A549 (cell line): Measurements from ENCODE around the gene BNC1. TPM values are rescaled to one million over a fixed set of nuclear protein-coding genes. Genes with fewer than 3 reads are reported as not detected.

Experiments
- BHLHE40 ChIP-seq: IDR thresholded peaks from 2 replicates; pipeline ENCODE4 v1.6.1; 2012; ENCODE audit warnings: low read depth, low read length, inconsistent platforms
- CHD4 ChIP-seq: fragments of 200-600 bp; sonication (generic); IDR thresholded peaks from 2 replicates; pipeline ENCODE4 v1.6.1; 2016; ENCODE audit warnings: antibody characterized with exemption, mild to moderate bottlenecking, borderline replicate concordance
- EHF ChIP-seq: fragments of 250-450 bp; sonication (Bioruptor Pico); IDR thresholded peaks from 2 replicates; pipeline ENCODE4 v1.5.0; 2020; ENCODE audit warnings: mild to moderate bottlenecking
- GATA3 ChIP-seq: IDR thresholded peaks from 2 replicates; pipeline ENCODE4 v1.6.1; 2012; ENCODE audit warnings: borderline replicate concordance
- JUNB ChIP-seq: fragments of >200 bp; sonication (Bioruptor Twin); formaldehyde crosslinking; IDR thresholded peaks from 2 replicates; pipeline ENCODE4 v1.6.1; 2016
- MAFK ChIP-seq: fragments of 450-650 bp; IDR thresholded peaks from 2 replicates; pipeline ENCODE4 v1.6.1; 2014; ENCODE audit not compliant: partially characterized antibody
- SREBF2 ChIP-seq: fragments of 450-650 bp; IDR thresholded peaks from 2 replicates; pipeline ENCODE4 v1.6.1; 2014; ENCODE audit warnings: mild to moderate bottlenecking, moderate library complexity
- ZC3H11A ChIP-seq: fragments of 450-650 bp; IDR thresholded peaks from 2 replicates; pipeline ENCODE4 v1.6.1; 2014; ENCODE audit warnings: antibody characterized with exemption, mild to moderate bottlenecking
- ZSCAN20 ChIP-seq: fragments of 250-450 bp; sonication (Bioruptor Pico); IDR thresholded peaks from 2 replicates; pipeline ENCODE4 v1.8.0; 2022; ENCODE audit warnings: mild to moderate bottlenecking, moderate library complexity
- polyA plus RNA-seq, 4 experiments: library from polyadenylated mRNA; depleted of rRNA in 3 of 4; stranded (reverse); fragments of >200 nt; fragmentation: RNase III in 1 of 4; extraction: RNeasy Plus Mini Kit Qiagen cat#74134 plus additional on column Dnase treatment in 1 of 4; gene quantifications; 2 replicates in 3 of 4; 3 replicates in 1 of 4; pipeline ENCODE4 v1.2.3, GENCODE V29; 2011 to 2017
- TF ChIP-seq, protein P1 (sequence below): fragments of 250-450 bp; sonication (Bioruptor Pico); IDR thresholded peaks from 2 replicates; pipeline ENCODE4 v1.5.0; 2021; ENCODE audit warnings: mild to moderate bottlenecking, moderate library complexity, borderline replicate concordance
- TF ChIP-seq, protein P2 (sequence below): fragments of >200 bp; sonication (Bioruptor Twin); formaldehyde crosslinking; IDR thresholded peaks from 2 replicates; pipeline ENCODE4 v1.6.1; 2016

BNC1 gene
- polyA plus RNA-seq, 2 of the 4 experiments (the other 2 are of a cell fraction), result 0.22 to 0.44 TPM

DNA sequence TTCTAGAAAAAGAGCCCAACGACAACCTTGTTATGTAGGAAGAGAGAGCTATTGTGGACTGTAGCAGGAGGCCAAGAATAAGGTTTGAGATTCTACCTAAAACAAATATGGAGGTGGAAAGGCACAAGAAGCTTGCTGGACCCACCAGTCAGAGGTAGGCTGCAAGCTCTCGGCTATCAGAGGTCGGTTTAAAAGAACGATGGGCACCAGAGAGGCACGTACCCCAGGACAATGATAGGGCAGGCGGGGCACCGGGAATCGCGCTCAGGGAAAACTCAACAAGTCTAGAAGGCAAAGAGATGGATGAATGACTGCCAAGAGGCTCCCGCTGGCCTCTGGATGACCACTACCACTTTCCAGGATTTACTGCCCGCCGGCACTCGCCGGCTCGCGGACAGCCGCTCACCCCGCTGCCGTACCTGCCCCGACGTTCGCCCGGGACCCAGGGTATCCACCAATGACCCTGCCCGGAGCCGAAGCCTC lies 77.9 kb downstream of the BNC1 start (continued):
- TF ChIP-seq ZC3H11A (no peak), MAFK (no peak), BHLHE40 (no peak), EHF (CRISPR knock-in tag) (no peak), JUNB (no peak), SREBF2 (no peak), CHD4 (no peak), GATA3 (no peak), ZSCAN20 (CRISPR knock-in tag) (no peak)
- TF ChIP-seq, protein P1, sequence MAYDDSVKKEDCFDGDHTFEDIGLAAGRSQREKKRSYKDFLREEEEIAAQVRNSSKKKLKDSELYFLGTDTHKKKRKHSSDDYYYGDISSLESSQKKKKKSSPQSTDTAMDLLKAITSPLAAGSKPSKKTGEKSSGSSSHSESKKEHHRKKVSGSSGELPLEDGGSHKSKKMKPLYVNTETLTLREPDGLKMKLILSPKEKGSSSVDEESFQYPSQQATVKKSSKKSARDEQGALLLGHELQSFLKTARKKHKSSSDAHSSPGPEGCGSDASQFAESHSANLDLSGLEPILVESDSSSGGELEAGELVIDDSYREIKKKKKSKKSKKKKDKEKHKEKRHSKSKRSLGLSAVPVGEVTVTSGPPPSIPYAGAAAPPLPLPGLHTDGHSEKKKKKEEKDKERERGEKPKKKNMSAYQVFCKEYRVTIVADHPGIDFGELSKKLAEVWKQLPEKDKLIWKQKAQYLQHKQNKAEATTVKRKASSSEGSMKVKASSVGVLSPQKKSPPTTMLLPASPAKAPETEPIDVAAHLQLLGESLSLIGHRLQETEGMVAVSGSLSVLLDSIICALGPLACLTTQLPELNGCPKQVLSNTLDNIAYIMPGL (CRISPR knock-in tag), result no peak
- TF ChIP-seq, protein P2, sequence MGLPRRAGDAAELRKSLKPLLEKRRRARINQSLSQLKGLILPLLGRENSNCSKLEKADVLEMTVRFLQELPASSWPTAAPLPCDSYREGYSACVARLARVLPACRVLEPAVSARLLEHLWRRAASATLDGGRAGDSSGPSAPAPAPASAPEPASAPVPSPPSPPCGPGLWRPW, result no peak
- TF ChIP-seq, all 56 proteins: peak for 0

Other genes with a start within 250 kb of the BNC1 start
- gene BTBD1, start 217.4 kb downstream of the BNC1 start, polyA plus RNA-seq (2011; rRNA removed), result 88.8 and 95.8 TPM in 2 replicates
- 52.2 to 53.1 TPM (median 52.7 TPM) in 3 replicates for gene BTBD1, start 217.4 kb downstream of the BNC1 start, polyA plus RNA-seq (2017; fragmentation: RNase III; extraction: RNeasy Plus Mini Kit Qiagen cat#74134 plus additional on column Dnase treatment)
- gene TM6SF1, start 177.0 kb downstream of the BNC1 start, polyA plus RNA-seq (2011; rRNA removed), result 1.1 TPM in 2 replicates
- 0.08 to 0.12 TPM in 2 of 3 replicates, not detected in the other for gene TM6SF1, start 177.0 kb downstream of the BNC1 start, polyA plus RNA-seq (2017; fragmentation: RNase III; extraction: RNeasy Plus Mini Kit Qiagen cat#74134 plus additional on column Dnase treatment)
- gene HDGFL3, start 76.8 kb downstream of the BNC1 start, polyA plus RNA-seq (2011; rRNA removed), result 49.3 and 91.2 TPM in 2 replicates
- 47.4 to 51.1 TPM (median 50.8 TPM) in 3 replicates for gene HDGFL3, start 76.8 kb downstream of the BNC1 start, polyA plus RNA-seq (2017; fragmentation: RNase III; extraction: RNeasy Plus Mini Kit Qiagen cat#74134 plus additional on column Dnase treatment)
- 0.19 TPM in 1 of 2 replicates, not detected in the other for gene SH3GL3, start 162.7 kb upstream of the BNC1 start, polyA plus RNA-seq (2011; rRNA removed)
- gene SH3GL3, start 162.7 kb upstream of the BNC1 start, polyA plus RNA-seq (2017; fragmentation: RNase III; extraction: RNeasy Plus Mini Kit Qiagen cat#74134 plus additional on column Dnase treatment), result 0.21 to 0.37 TPM (median 0.22 TPM) in 3 replicates